VCaP (cell line): ENCODE data around the gene GIMD1.

Experiments
- H3K27ac ChIP-seq: fragments of 450-650 bp; 2 replicates; pipeline ENCODE4 v1.5.1; 2017
- TF ChIP-seq, protein P1 (sequence below): fragments of 450-650 bp; conservative IDR thresholded peaks from 2 replicates; pipeline ENCODE4 v1.5.1; 2017; ENCODE audit warnings: mild to moderate bottlenecking, moderate library complexity

The GIMD1 gene

DNA sequence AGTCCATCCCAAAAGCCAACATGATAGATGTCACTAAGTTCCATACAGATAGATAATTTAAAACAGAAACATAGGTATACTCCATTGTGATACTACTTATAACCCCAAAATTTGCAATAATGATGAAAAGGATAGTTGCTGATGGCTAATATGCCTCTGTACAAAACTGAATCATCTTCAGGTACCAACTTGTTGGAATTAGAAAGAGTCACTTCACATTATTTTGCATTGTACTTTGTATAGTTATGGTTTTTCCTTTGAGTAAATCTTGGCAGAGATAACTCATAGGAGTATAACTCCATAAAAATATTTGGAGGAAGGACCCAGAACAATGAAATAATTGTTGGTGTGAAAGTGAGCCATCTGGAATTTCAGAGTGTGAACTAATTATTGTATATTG is 17.6 kb downstream of the GIMD1 start:
- TF ChIP-seq, protein P1, sequence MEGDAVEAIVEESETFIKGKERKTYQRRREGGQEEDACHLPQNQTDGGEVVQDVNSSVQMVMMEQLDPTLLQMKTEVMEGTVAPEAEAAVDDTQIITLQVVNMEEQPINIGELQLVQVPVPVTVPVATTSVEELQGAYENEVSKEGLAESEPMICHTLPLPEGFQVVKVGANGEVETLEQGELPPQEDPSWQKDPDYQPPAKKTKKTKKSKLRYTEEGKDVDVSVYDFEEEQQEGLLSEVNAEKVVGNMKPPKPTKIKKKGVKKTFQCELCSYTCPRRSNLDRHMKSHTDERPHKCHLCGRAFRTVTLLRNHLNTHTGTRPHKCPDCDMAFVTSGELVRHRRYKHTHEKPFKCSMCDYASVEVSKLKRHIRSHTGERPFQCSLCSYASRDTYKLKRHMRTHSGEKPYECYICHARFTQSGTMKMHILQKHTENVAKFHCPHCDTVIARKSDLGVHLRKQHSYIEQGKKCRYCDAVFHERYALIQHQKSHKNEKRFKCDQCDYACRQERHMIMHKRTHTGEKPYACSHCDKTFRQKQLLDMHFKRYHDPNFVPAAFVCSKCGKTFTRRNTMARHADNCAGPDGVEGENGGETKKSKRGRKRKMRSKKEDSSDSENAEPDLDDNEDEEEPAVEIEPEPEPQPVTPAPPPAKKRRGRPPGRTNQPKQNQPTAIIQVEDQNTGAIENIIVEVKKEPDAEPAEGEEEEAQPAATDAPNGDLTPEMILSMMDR: no peak
- no peak overlapping the region for H3K27ac ChIP-seq

GRCh38 chr4:106347167-106347566 is 21.4 kb downstream of the GIMD1 start:
- H3K27ac ChIP-seq: no peak overlapping the region
- TF ChIP-seq, protein P1: no peak

- H3K27ac ChIP-seq: no peak overlapping the region
- TF ChIP-seq, protein P1: no peak
These were observed 24.0 kb downstream of the GIMD1 start for GRCh38 chr4:106344647-106344970.

- H3K27ac ChIP-seq: no peak overlapping the region
These were observed 24.5 kb downstream of the GIMD1 start for GRCh38 chr4:106343865-106344646.

DNA sequence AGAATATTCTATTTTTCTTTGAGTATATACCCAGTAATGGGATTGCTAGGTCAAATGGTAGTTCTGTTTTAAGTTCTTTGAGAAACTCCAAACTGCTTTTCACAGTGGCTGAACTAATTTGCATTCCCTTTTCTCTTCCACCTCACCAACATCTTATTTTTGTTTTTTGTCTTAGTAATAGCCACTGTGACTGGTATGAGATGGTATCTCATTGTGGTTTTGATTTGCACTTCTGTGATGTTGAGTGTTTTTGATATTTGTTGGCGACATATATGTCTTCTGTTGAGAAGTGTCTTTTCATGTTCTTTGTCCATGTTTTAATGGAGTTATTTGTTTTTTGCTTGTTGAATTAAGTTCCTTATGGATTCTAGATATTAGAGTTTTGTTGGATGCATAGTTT is 27.8 kb downstream of the GIMD1 start:
- no peak overlapping the region for H3K27ac ChIP-seq
- TF ChIP-seq, protein P1: no peak

More at GRCh38 chr4:106343865-106344646, 24.5 kb downstream of the GIMD1 start:
- TF ChIP-seq, protein P1: no peak

DNA sequence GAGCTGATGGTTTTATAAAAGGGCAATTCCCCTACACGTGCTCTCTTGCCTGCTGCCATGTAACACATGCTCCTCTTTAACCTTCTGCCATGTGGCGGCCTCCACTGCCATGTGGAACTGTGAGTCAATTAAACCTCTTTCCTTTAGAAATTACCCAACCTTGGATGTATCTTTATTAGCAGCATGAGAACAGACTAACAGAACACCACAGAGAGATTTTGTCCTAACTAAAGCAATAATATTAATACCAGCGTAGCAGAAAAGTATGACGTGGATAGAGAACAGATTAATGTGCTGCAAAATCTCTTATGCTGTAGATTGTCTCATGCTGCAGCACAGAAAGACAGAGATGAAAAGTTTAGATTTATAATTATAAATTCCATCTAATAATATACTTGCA is 29.1 kb downstream of the GIMD1 start:
- no peak overlapping the region for H3K27ac ChIP-seq
- TF ChIP-seq, protein P1: no peak

DNA sequence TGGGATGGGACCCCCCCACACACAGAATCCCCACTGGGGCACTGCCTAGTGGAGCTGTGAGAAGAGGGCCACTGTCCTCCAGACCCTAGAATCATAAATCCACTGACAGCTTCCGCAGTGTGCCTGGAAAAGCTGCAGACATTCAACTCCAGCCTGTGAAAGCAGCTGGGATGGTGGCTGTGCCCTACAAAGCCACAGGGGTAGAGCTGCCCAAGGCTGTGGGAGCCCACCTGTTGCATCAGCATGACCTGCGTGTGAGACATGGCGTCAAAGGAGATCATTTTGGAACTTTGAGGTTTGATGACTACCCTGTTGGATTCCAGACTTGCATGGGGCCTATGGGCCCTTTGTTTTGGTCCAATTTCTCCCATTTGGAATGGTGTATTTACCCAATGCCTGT is 29.9 kb downstream of the GIMD1 start:
- TF ChIP-seq, protein P1: no peak
- no peak overlapping the region for H3K27ac ChIP-seq
